SIG-M5 treated with dmso at 0.1 percent for 504 hours (cell line): ENCODE results near the gene LYRM2.

Source experiments
- DNase-seq: peaks from one replicate; lab custom pipeline; 2025; ENCODE audit not compliant: unreplicated experiment; lab: John Stamatoyannopoulos, UW

LYRM2 gene

GRCh38 chr6:89596484-89596883 lies 42.1 kb downstream of the LYRM2 start:
- no peak for DNase-seq

DNA sequence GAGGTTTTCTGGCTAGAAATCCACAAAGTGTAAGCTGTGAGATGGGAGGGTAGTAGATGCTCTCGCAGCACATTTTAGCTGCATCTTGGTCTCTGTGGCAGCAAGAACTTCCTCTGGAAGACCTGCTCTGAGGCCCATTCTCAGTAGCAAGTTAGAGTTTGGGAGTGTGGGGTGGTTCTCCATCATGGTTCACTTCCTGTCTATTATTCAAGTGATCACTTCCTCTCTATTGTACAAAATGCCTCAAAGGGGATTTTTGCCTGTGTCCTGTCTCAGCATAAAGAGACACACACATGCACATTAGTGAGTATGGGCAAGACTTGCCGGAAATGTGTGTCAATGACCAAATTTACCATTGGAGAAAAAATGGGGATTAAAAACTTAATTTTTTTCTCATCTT lies 42.5 kb downstream of the LYRM2 start:
- no peak for DNase-seq

DNA sequence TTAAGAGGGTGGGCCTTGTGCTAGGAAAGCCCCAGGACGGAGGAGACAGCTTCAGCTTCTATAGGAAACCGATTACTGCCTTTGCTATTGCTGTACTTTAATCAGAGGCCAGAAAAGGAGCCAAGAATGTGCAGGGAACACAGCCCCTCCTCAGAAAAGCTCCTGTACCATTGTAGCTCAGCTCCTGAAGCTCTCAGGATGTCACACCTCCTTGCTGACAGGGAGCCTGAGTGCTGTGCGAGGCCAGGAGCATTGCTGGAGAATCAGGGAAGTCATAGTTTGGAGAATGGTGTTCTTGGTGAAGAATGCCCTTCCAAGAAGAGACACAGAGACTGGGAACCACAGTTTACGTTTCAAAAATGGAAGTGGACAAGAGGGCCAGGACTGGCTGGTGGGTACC lies 46.8 kb downstream of the LYRM2 start:
- DNase-seq: no peak

GRCh38 chr6:89590133-89590532 lies 48.4 kb downstream of the LYRM2 start:
- no peak for DNase-seq

DNA sequence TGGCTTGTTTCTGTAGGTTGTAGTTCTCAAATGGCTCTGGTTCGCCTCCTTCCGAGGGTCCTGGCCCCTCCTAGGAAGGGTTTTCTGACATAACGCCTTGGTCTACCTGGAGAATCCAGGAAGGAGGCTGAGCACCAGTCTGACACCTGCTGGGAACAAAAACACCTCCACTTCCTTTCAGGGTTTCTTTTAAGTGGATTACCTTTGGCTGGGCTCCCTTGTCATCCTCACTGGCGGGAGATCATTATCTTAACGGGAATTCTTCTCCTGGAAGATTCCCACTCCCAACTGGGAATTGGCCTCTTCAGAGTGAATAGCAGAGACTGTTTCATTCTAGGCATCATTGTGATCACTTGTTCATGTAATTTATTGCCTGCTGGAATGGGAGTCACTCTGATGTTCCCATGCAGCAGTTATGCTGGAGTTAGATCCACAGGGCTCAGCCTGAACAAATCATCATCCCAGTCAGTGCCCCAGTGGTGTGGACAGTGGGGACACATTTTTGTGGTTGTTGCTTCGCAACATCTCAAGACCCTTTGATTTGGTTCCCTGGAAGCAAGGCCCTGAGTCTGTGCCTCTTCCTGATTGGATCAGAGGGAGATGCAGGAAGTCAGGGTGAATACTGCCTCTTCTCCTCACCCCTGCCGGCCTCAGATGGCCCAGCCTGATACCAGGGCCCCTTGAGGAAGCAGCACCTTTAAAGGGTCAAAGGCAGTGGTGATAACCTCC lies 49.1 kb downstream of the LYRM2 start:
- DNase-seq: no peak

GRCh38 chr6:89585154-89585553 lies 53.4 kb downstream of the LYRM2 start:
- no peak for DNase-seq

DNA sequence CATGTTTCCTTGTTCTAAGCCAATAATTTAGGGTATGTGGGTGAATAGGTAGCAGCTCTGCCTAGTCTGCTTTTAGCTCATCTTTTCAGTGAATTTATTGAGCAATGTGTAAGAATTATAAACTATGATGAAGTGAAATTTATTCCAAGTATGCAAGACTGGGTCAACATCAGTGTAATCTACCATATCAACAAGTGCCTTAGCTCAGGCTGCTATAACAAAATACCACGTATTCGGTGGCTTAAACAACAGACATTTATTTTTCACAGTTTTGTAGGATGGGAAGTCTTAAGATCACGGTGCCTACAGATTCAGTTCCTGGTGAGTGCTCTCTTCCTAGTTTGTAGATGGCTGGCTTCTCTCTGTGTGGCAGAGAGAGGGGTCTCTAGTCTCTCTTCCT lies 54.0 kb downstream of the LYRM2 start:
- DNase-seq: no peak

DNA sequence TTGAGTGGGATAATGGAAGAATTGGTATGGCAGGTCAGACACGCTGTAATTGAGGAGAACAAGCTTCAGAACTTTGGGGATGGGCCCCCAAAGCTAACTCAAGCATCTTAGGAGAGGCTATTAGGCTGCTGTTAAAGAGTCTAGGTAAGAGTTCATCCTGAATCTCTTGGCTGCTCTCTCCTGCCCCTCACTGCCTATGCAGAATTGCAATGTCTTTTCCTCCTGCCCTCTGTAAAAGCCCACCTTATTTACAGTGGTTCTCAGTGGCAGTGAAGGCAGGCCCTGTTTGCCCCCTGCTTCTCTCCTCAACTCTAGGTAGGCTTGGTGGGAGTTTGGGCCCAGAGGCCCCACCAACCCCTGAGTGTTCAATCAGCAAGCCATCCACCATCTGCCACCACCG lies 55.0 kb downstream of the LYRM2 start:
- DNase-seq: no peak

- no peak for DNase-seq
These were observed 55.8 kb downstream of the LYRM2 start for GRCh38 chr6:89582669-89583325.

- DNase-seq: no peak
These were observed 56.9 kb downstream of the LYRM2 start for GRCh38 chr6:89581689-89582088.

- no peak for DNase-seq
These were observed 57.4 kb downstream of the LYRM2 start for GRCh38 chr6:89580997-89581666.

GRCh38 chr6:89575562-89575960 lies 63.0 kb downstream of the LYRM2 start:
- no peak for DNase-seq

DNA sequence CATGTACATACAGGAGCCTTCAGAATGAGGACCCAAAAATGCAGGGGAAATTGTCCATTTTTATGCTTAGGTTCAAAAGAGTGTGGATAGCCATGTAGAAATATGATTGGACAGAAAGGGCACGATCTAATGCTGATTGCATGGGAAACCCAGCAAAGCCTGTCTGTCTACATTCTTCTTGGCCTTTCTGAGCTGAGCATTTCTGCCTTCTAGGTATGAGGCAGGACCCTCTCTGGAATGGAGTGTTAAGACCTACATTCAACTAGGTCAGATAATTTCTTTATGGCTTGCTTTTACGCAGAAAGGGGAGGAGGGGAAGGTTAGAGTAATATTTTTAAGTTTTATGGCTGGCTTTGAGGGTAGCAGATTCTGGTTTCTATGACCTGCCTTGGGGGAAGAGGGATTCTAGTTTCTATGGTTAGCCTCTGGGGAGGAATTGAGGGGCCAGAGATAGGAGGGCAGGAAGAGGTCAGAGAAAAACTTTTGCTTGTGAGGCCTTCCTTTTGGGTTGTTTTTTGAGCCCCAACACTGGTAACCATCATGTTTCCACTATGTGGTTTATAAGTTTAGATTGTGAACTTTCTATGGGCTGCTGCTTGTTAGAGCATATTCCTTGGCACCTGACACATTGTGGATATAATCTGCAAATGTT lies 63.5 kb downstream of the LYRM2 start:
- DNase-seq: no peak

DNA sequence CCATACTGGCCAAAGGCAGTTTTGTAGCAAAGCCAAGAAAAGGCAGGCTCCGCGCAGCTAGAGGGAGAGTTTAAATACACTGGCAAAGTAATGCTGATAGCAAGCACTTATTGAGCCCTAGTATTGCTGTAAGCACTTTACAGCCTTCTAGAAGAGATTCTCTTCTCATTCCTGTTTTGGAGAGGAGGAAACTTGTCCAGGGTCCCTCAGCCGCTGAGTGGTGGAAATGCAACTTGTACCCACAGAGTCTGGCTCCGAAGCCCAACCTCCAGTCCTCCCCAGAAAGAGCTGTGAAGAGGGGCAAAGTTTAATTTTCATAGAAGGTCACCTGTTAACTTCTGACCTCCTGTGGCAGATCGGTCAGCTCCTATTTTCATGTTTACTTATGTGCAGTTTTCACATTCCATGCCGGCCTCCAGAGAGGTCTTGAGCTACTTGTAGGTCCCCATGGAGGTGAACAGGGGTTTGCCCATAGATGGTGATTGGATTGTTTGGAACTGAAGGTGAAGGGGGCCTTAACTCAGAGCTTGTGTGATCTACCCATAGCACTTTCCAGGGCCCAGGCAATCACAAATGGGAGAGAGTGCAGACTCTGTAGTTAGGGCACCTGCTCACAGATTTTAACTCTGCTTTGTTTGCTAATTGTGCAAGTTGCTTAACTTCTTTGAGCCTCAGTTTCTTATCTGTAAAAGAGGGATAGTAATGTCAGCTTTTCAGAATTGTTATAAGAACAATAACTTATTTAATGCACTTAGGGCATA lies 70.7 kb downstream of the LYRM2 start:
- no peak for DNase-seq

DNA sequence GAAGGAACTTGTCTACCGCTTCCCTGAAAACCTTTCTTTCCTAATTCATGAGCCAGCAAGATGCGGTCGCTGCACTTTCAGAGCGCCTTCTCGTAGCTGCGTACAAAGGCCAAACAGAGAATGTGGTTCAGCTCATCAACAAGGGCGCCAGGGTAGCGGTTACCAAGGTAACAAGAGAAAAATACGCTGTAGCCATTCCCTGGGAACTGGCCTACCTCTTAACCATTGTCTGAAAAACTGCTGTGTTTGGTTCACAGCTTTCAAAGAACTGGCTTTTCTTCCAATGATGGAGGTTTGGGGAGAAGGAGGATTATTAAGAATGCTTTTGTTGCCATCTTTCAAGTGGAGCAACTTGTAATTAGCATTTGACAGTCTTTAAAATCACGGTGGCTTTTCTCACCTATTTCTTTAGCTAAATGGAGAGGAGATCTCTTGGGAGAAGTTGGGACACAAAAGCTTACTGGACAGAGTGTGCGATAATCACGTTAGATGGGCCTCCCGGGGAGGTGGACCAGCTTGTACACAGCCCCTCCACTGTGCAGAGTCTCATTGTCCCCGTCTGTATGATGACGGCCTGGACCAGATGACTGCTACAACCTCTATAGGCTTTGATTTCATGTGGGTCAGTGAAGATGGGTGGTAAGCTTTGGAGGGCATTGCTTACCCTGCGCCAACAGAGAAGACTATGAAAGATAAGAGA lies 71.5 kb downstream of the LYRM2 start:
- no peak for DNase-seq

GRCh38 chr6:89566008-89566800 lies 72.3 kb downstream of the LYRM2 start:
- DNase-seq: no peak

DNA sequence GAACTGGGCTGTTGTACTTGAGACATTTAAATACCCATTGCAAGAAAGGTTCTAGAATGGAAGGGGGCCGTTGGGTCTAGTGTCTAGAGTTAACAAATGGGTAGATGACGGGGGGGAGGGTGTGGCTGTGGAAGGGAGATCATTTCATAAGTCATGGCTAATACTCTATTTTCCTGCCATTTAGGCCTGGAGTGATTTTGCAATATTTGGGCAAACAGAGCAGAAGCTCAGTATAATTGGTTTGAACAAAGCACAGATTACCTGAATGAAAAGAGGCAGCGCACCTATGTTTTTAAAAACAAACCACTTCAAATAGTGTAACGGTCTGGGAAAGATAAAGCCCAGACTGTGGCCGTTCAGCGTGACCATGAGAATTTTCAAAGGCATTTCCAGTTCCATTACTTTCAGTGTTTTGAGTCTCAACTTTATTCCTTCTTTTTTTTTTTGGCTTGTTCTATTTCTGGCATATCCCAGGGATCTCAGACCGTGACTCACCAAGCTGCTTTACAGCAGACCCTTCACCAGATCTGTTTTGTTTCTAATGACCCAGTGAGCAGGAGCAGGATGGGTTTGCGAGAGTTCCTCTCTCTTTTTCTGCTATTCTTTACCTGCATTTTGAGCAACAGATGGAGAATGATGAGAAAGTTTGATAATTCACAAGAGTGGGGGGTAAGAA lies 73.7 kb downstream of the LYRM2 start:
- no peak for DNase-seq

DNA sequence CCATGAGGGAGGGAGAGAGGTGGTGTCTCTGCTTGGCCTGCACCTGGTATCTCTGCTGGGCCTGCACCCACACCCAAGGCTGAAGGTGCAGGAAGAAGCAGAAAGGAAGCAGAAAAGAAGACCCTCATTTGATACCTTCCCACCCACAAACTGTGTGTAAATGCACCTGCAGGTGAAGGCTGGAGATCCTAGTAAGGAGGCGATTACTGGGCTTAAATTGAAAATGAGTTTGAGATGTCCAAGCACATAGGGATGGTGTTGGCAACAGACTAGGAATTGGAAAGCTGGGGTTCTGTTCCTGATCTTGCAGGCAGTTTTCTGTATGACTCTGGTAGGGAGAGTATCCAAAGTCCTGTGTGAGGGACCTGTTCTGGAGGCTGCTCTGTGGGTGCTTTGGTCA lies 74.7 kb downstream of the LYRM2 start:
- no peak for DNase-seq
